ENCODE measurements around the gene HEG1.

GRCh38 chr3:125103406-125103805 lies 47.6 kb upstream of the HEG1 start:
- TF ChIP-seq, protein P1, sequence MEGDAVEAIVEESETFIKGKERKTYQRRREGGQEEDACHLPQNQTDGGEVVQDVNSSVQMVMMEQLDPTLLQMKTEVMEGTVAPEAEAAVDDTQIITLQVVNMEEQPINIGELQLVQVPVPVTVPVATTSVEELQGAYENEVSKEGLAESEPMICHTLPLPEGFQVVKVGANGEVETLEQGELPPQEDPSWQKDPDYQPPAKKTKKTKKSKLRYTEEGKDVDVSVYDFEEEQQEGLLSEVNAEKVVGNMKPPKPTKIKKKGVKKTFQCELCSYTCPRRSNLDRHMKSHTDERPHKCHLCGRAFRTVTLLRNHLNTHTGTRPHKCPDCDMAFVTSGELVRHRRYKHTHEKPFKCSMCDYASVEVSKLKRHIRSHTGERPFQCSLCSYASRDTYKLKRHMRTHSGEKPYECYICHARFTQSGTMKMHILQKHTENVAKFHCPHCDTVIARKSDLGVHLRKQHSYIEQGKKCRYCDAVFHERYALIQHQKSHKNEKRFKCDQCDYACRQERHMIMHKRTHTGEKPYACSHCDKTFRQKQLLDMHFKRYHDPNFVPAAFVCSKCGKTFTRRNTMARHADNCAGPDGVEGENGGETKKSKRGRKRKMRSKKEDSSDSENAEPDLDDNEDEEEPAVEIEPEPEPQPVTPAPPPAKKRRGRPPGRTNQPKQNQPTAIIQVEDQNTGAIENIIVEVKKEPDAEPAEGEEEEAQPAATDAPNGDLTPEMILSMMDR (IDR thresholded peaks at IDR 0.05; ENCODE audit: poor library complexity): no peak
- TF ChIP-seq EZH2phosphoT487 (IDR thresholded peaks at IDR 0.05; ENCODE audit: low read depth, severe bottlenecking, unreplicated experiment): no peak
